Naive B cell (primary cell): ENCODE results near the gene SUGP1. TPM values are rescaled to one million over a fixed set of nuclear protein-coding genes. Genes with fewer than 3 reads are reported as not detected.

ENCODE experiments used
- ATAC-seq, 2 donors: fragments of 150-1000 bp; cut with Tn5 transposase; 2 replicates each; pipeline ENCODE4 v1.10.0; 2021; ENCODE audit warnings: low read depth in 2 of 2, mild to moderate bottlenecking in 2 of 2, moderate library complexity in 2 of 2
- DNase-seq: peaks from one replicate; pipeline ENCODE4 v3.0.0; 2022
- H3K27ac Mint-ChIP-seq, 6 donors: one replicate each; pipeline ENCODE4 v1.8.0; 2020 to 2022; ENCODE audit warnings: mild to moderate bottlenecking in 6 of 6, mixed read lengths in 6 of 6, moderate library complexity in 5 of 6, inconsistent platforms in 2 of 6
- H3K27me3 Mint-ChIP-seq, 3 donors: one replicate each; pipeline ENCODE4 v1.8.0; 2021 to 2022; ENCODE audit warnings: mixed read lengths in 3 of 3, mild to moderate bottlenecking in 1 of 3
- H3K36me3 Mint-ChIP-seq, 2 donors: one replicate each; pipeline ENCODE4 v1.8.0; 2020 to 2022; ENCODE audit warnings: mixed read lengths in 2 of 2, inconsistent platforms in 1 of 2, mild to moderate bottlenecking in 1 of 2
- H3K4me1 Mint-ChIP-seq, 3 donors: one replicate each; pipeline ENCODE4 v1.8.0; 2020 to 2022; ENCODE audit warnings: mixed read lengths in 3 of 3, inconsistent platforms in 1 of 3, mild to moderate bottlenecking in 1 of 3, moderate library complexity in 1 of 3
- H3K4me3 Mint-ChIP-seq, 8 donors: one replicate each; pipeline ENCODE4 v1.8.0; 2020 to 2022; ENCODE audit warnings: mild to moderate bottlenecking in 8 of 8, mixed read lengths in 8 of 8, moderate library complexity in 8 of 8, inconsistent platforms in 2 of 8
- H3K9me3 Mint-ChIP-seq, 7 donors: one replicate each; pipeline ENCODE4 v1.8.0; 2020 to 2022; ENCODE audit warnings: mixed read lengths in 7 of 7, mild to moderate bottlenecking in 5 of 7, inconsistent platforms in 2 of 7, moderate library complexity in 1 of 7
- polyA plus RNA-seq, 6 donors: library from polyadenylated mRNA; unstranded; fragments of 300-500 nt; fragmentation: Illumina TruSeq; gene quantifications; one replicate each; pipeline ENCODE4 v1.2.3, GENCODE V29; 2021; ENCODE audit warnings: low read depth in 6 of 6

SUGP1 gene
- polyA plus RNA-seq, 6 donors from 2014 or later = 22.8 to 45.7 (median 26.5) TPM

GRCh38 chr19:19335408-19336158 is 15.3 kb upstream of the SUGP1 start:
- Mint-ChIP-seq H3K4me1 (peaks cover 9 to 17% (median 13%) of the 10 kb centered on the region in 3 donors), H3K27me3 (no peaks in the 10 kb centered on the region), H3K9me3 (no peaks in the 10 kb centered on the region), H3K36me3 (peaks cover 0 to 8% of the 10 kb centered on the region in 2 donors), H3K4me3 (no peak overlapping the region), H3K27ac (peak overlapping the region in 3 of 6 donors; percentile 39 to 88 (median 85))
- no peak for DNase-seq
- no peak for ATAC-seq

- Mint-ChIP-seq H3K27ac (peak overlapping the region in 2 of 6 donors; percentile 39 to 85), H3K4me3 (no peak overlapping the region), H3K36me3 (peaks cover 0 to 8% of the 10 kb centered on the region in 2 donors), H3K27me3 (no peaks in the 10 kb centered on the region), H3K9me3 (no peaks in the 10 kb centered on the region), H3K4me1 (peaks cover 9 to 17% (median 13%) of the 10 kb centered on the region in 3 donors)
- ATAC-seq (no peak), DNase-seq (no peak)
Measured at GRCh38 chr19:19334989-19335344, 14.7 kb upstream of the SUGP1 start.

GRCh38 chr19:19334063-19334988 is 14.0 kb upstream of the SUGP1 start:
- peaks cover 0 to 8% of the 10 kb centered on the region in 2 donors for H3K36me3 Mint-ChIP-seq
- peak overlapping the region in 3 of 6 donors; percentile 39 to 67 (median 47) for H3K27ac Mint-ChIP-seq
- no peak for DNase-seq

GRCh38 chr19:19329126-19329525 is 8.8 kb upstream of the SUGP1 start:
- Mint-ChIP-seq H3K4me1 (peaks cover 29 to 44% (median 41%) of the 10 kb centered on the region in 3 donors), H3K27ac (peak overlapping the region; percentile 23 to 91 (median 80)), H3K4me3 (peak overlapping the region; percentile 4 to 82 (median 56)), H3K36me3 (peaks cover 14 to 24% of the 10 kb centered on the region in 2 donors), H3K9me3 (no peaks in the 10 kb centered on the region), H3K27me3 (no peaks in the 10 kb centered on the region)
- DNase-seq = peak; percentile 19
- peak; percentile 89 to 92 for ATAC-seq

More at GRCh38 chr19:19334063-19334988, 14.0 kb upstream of the SUGP1 start:
- Mint-ChIP-seq H3K4me1 (peaks cover 12 to 20% (median 15%) of the 10 kb centered on the region in 3 donors), H3K4me3 (peak overlapping the region in 1 of 8 donors; percentile 56), H3K9me3 (no peaks in the 10 kb centered on the region), H3K27me3 (no peaks in the 10 kb centered on the region)
- ATAC-seq = no peak

- peak overlapping the region in 3 of 6 donors; percentile 69 to 96 (median 85) for H3K27ac Mint-ChIP-seq
- no peak overlapping the region for H3K4me3 Mint-ChIP-seq
- peaks cover 14 to 29% of the 10 kb centered on the region in 2 donors for H3K36me3 Mint-ChIP-seq
- no peaks in the 10 kb centered on the region for H3K9me3 Mint-ChIP-seq
- ATAC-seq = no peak
- no peaks in the 10 kb centered on the region for H3K27me3 Mint-ChIP-seq
- DNase-seq = no peak
- peaks cover 33 to 49% (median 43%) of the 10 kb centered on the region in 3 donors for H3K4me1 Mint-ChIP-seq
Measured at GRCh38 chr19:19327672-19328071, 7.4 kb upstream of the SUGP1 start.

GRCh38 chr19:19324059-19324770 is 3.9 kb upstream of the SUGP1 start:
- H3K27ac Mint-ChIP-seq = peak overlapping the region in 4 of 6 donors; percentile 3 to 73 (median 38)
- no peak for ATAC-seq

GRCh38 chr19:19321141-19321577 is 850 bp upstream of the SUGP1 start:
- Mint-ChIP-seq H3K4me1 (peaks cover 28 to 56% (median 49%) of the 10 kb centered on the region in 3 donors), H3K4me3 (peak overlapping the region; percentile 89 to 100 (median 96)), H3K36me3 (peaks cover 10 to 29% of the 10 kb centered on the region in 2 donors), H3K9me3 (no peaks in the 10 kb centered on the region), H3K27ac (peak overlapping the region; percentile 67 to 97 (median 93)), H3K27me3 (no peaks in the 10 kb centered on the region)
- DNase-seq (no peak), ATAC-seq (no peak)

More at GRCh38 chr19:19324059-19324770, 3.9 kb upstream of the SUGP1 start:
- H3K4me3 Mint-ChIP-seq = peak overlapping the region in 5 of 8 donors; percentile 34 to 93 (median 68)
- no peaks in the 10 kb centered on the region for H3K9me3 Mint-ChIP-seq
- no peak for DNase-seq
- H3K4me1 Mint-ChIP-seq = peaks cover 38 to 60% (median 59%) of the 10 kb centered on the region in 3 donors
- H3K27me3 Mint-ChIP-seq = no peaks in the 10 kb centered on the region
- peaks cover 10 to 29% of the 10 kb centered on the region in 2 donors for H3K36me3 Mint-ChIP-seq

- Mint-ChIP-seq H3K27me3 (no peaks in the 10 kb centered on the region), H3K4me3 (peak overlapping the region; percentile 89 to 100 (median 98)), H3K4me1 (peaks cover 24 to 53% (median 46%) of the 10 kb centered on the region in 3 donors), H3K36me3 (peaks cover 4 to 20% of the 10 kb centered on the region in 2 donors), H3K27ac (peak overlapping the region; percentile 94 to 100 (median 98)), H3K9me3 (no peaks in the 10 kb centered on the region)
- DNase-seq (no peak), ATAC-seq (no peak)
Measured at GRCh38 chr19:19319732-19320360, 463 bp downstream of the SUGP1 start.

- Mint-ChIP-seq H3K4me1 (peaks cover 9 to 28% (median 26%) of the 10 kb centered on the region in 3 donors), H3K9me3 (no peaks in the 10 kb centered on the region), H3K36me3 (peaks cover 7 to 8% of the 10 kb centered on the region in 2 donors), H3K27me3 (no peaks in the 10 kb centered on the region), H3K27ac (peak overlapping the region in 2 of 6 donors; percentile 59 to 82), H3K4me3 (no peak overlapping the region)
- DNase-seq = no peak
- no peak for ATAC-seq
Measured at GRCh38 chr19:19316082-19316481, 4.2 kb downstream of the SUGP1 start.

- DNase-seq = no peak
- peak overlapping the region in 1 of 6 donors; percentile 47 for H3K27ac Mint-ChIP-seq
- H3K9me3 Mint-ChIP-seq = no peaks in the 10 kb centered on the region
- H3K36me3 Mint-ChIP-seq = peaks cover 7 to 8% of the 10 kb centered on the region in 2 donors
- peaks cover 9 to 28% (median 26%) of the 10 kb centered on the region in 3 donors for H3K4me1 Mint-ChIP-seq
- H3K27me3 Mint-ChIP-seq = no peaks in the 10 kb centered on the region
- H3K4me3 Mint-ChIP-seq = no peak overlapping the region
- no peak for ATAC-seq
Measured at GRCh38 chr19:19315444-19315843, 4.9 kb downstream of the SUGP1 start.

- Mint-ChIP-seq H3K27ac (no peak overlapping the region), H3K36me3 (peaks cover 0 to 4% of the 10 kb centered on the region in 2 donors), H3K9me3 (no peaks in the 10 kb centered on the region), H3K27me3 (no peaks in the 10 kb centered on the region), H3K4me3 (no peak overlapping the region), H3K4me1 (peaks cover 0 to under 1% (median 0%) of the 10 kb centered on the region in 3 donors)
- ATAC-seq (no peak), DNase-seq (no peak)
Measured at GRCh38 chr19:19308373-19308772, 11.9 kb downstream of the SUGP1 start.

GRCh38 chr19:19306191-19306590 is 14.1 kb downstream of the SUGP1 start:
- no peaks in the 10 kb centered on the region for H3K9me3 Mint-ChIP-seq
- no peaks in the 10 kb centered on the region for H3K36me3 Mint-ChIP-seq
- no peak for DNase-seq
- H3K4me1 Mint-ChIP-seq = peaks cover 0 to 3% (median 0%) of the 10 kb centered on the region in 3 donors
- no peaks in the 10 kb centered on the region for H3K27me3 Mint-ChIP-seq
- H3K27ac Mint-ChIP-seq = no peak overlapping the region
- ATAC-seq = no peak
- no peak overlapping the region for H3K4me3 Mint-ChIP-seq
